KMS-11 (cell line): Measurements from ENCODE around the gene NXPH4.

Experiments used
- H2AFZ ChIP-seq: fragments of 200-600 bp; sonication (generic); 2 replicates; pipeline ENCODE4 v1.6.1; 2016; ENCODE audit warnings: antibody characterized with exemption, mixed run types, low read depth
- H3K27ac ChIP-seq: fragments of 200-600 bp; sonication (generic); 2 replicates; pipeline ENCODE4 v1.6.1; 2016; ENCODE audit warnings: mild to moderate bottlenecking, mixed run types
- H3K27me3 ChIP-seq: fragments of 200-600 bp; sonication (generic); 2 replicates; pipeline ENCODE4 v1.6.1; 2017; ENCODE audit warnings: mild to moderate bottlenecking, low read depth, mixed run types, moderate library complexity; ENCODE audit not compliant: insufficient read depth
- H3K36me3 ChIP-seq: fragments of 200-600 bp; sonication (generic); 2 replicates; pipeline ENCODE4 v1.6.1; 2017; ENCODE audit warnings: mild to moderate bottlenecking, mixed run types; ENCODE audit not compliant: insufficient read depth
- H3K4me1 ChIP-seq: fragments of 200-600 bp; sonication (generic); 2 replicates; pipeline ENCODE4 v1.6.1; 2016; ENCODE audit warnings: mild to moderate bottlenecking, low read depth, mixed run types; ENCODE audit not compliant: poor library complexity, severe bottlenecking
- H3K4me2 ChIP-seq: fragments of 200-600 bp; sonication (generic); 2 replicates; pipeline ENCODE4 v1.7.0; 2016; ENCODE audit warnings: mild to moderate bottlenecking, mixed run types
- H3K4me3 ChIP-seq: fragments of 200-600 bp; sonication (generic); IDR thresholded peaks from 2 replicates; pipeline ENCODE4 v1.6.1; 2017; ENCODE audit warnings: low read depth, low read length, mixed read lengths; ENCODE audit not compliant: insufficient read depth
- H3K79me2 ChIP-seq: fragments of 200-600 bp; sonication (generic); 2 replicates; pipeline ENCODE4 v1.6.1; 2016; ENCODE audit warnings: low read depth, mixed run types; ENCODE audit not compliant: insufficient read depth
- H3K9ac ChIP-seq: fragments of 200-600 bp; sonication (generic); 2 replicates; pipeline ENCODE4 v1.6.1; 2016; ENCODE audit warnings: mild to moderate bottlenecking, mixed run types
- H4K20me1 ChIP-seq: fragments of 200-600 bp; sonication (generic); 2 replicates; pipeline ENCODE4 v1.6.1; 2016; ENCODE audit warnings: mild to moderate bottlenecking, mixed run types; ENCODE audit not compliant: insufficient read depth
- CTCF ChIP-seq: fragments of 200-600 bp; sonication (generic); conservative IDR thresholded peaks from 2 replicates; pipeline ENCODE4 v1.6.1; 2017; ENCODE audit warnings: low read depth, mild to moderate bottlenecking, antibody characterized with exemption, low read length, moderate library complexity, mixed read lengths

NXPH4 gene

DNA sequence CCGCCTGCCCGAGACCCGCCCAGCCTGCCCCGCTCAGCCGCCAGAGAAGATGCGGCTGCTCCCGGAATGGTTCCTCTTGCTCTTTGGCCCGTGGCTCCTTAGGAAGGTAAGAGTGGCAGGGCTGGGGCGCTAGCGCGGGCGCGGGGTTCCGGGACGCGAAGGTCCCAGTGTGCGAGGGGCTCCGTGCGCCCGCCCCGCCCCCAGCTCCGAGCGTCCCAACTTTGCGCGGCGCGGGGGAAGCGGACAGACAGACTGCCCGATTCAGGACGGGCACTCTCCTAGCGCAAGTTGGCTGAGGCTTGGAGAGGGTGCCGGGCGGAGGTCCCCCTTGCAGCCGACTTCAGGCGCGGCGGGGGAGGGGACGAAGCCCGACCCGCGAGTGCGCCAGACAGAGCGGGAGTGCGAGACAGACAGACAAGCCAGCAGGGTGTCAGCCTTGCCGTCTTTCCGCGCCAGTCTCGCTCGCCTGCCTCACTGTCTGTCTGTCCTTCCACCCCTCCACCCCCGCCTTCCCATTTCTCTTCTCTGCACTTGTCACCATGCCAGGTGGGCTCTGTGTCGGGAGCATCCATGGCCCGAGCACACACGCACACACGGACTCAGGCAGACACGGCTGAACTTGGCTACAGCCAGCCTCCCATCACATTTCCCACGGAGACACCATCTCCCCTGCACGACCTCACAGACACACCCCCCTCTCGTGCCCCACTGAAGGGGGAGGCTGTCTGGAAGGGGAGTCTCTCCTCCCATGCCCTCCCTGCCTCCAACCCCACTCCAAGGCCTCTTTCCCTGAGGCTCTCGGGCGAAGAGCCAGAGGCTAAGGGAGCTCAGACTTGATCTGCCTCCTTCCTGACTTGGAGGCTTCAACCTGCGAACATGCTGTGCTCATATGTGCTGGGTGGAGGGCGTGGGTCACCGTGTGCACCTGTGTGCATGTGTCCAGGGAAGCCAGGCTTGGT, 606 bp downstream of the NXPH4 start:
- peak overlapping the region; percentile 6; the same call in 1 of the 2 replicates for H3K9ac ChIP-seq
- no peaks in the 10 kb centered on the region for H4K20me1 ChIP-seq
- peak overlapping the region; percentile 98 for H3K4me2 ChIP-seq
- H3K79me2 ChIP-seq: no peaks in the 10 kb centered on the region
- peak overlapping the region; percentile 61 for H3K4me3 ChIP-seq
- peak overlapping the region; percentile 90 for H2AFZ ChIP-seq
- no peaks in the 10 kb centered on the region for H3K36me3 ChIP-seq
- no peak for TF ChIP-seq CTCF
- H3K27ac ChIP-seq: no peak overlapping the region
- H3K27me3 ChIP-seq: peaks cover 85% of the 10 kb centered on the region
- H3K4me1 ChIP-seq: peaks cover 40% of the 10 kb centered on the region

DNA sequence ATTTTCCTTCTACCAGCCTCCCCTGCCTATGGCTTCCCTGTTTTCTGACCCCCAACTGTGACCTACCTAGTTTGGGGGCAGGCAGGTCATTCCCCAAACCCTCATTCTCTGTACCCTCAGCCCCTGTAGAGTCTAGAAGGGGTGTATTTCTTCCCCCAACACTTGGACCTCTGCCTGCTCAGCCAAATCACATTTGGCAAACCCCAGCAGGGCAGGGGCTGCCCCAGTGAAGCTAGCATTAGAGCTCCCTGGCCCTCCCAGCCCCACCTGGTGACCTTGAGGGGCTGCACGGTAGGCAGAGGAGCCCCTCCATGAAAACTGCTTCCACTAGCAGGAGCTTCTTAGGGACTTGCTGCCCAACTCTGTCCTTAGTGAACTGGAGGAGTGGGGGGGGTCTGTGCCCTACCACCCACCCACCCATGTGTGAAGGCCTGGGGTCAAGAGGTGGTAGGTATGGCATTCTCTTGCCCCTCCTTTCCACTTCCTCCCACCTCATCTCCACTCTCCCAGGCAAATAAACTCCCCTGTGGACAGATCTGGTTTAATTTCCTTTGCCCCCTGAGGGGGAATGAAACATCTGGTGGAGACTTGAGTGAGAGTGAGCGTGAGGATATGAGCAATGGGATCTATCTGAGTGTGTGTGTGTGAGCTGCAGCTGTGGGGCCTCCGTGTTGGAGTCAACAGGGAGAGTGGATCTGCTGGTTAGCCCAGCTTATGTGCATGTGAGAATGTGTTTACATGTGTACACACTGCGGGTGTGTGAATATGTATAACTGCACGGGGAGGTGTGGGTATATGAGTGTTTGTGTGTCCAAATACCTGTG, 1.6 kb downstream of the NXPH4 start:
- H3K9ac ChIP-seq: no peak overlapping the region
- no peak overlapping the region for H2AFZ ChIP-seq
- H3K4me1 ChIP-seq: peaks cover 36% of the 10 kb centered on the region
- H3K4me2 ChIP-seq: no peak overlapping the region; the same call in 1 of the 2 replicates
- no peaks in the 10 kb centered on the region for H3K36me3 ChIP-seq
- no peak overlapping the region for H3K27ac ChIP-seq
- TF ChIP-seq CTCF: no peak
- H4K20me1 ChIP-seq: no peaks in the 10 kb centered on the region
- H3K79me2 ChIP-seq: no peaks in the 10 kb centered on the region
- H3K27me3 ChIP-seq: peaks cover 96% of the 10 kb centered on the region
- no peak overlapping the region for H3K4me3 ChIP-seq

GRCh38 chr12:57219205-57219992, 2.8 kb downstream of the NXPH4 start:
- H3K4me2 ChIP-seq: no peak overlapping the region
- H3K27ac ChIP-seq: no peak overlapping the region
- H2AFZ ChIP-seq: no peak overlapping the region
- H3K4me3 ChIP-seq: no peak overlapping the region
- H3K27me3 ChIP-seq: peaks cover 86% of the 10 kb centered on the region
- no peaks in the 10 kb centered on the region for H3K79me2 ChIP-seq
- no peaks in the 10 kb centered on the region for H4K20me1 ChIP-seq
- H3K36me3 ChIP-seq: no peaks in the 10 kb centered on the region
- H3K9ac ChIP-seq: no peak overlapping the region
- peaks cover 25% of the 10 kb centered on the region for H3K4me1 ChIP-seq
- no peak for TF ChIP-seq CTCF

DNA sequence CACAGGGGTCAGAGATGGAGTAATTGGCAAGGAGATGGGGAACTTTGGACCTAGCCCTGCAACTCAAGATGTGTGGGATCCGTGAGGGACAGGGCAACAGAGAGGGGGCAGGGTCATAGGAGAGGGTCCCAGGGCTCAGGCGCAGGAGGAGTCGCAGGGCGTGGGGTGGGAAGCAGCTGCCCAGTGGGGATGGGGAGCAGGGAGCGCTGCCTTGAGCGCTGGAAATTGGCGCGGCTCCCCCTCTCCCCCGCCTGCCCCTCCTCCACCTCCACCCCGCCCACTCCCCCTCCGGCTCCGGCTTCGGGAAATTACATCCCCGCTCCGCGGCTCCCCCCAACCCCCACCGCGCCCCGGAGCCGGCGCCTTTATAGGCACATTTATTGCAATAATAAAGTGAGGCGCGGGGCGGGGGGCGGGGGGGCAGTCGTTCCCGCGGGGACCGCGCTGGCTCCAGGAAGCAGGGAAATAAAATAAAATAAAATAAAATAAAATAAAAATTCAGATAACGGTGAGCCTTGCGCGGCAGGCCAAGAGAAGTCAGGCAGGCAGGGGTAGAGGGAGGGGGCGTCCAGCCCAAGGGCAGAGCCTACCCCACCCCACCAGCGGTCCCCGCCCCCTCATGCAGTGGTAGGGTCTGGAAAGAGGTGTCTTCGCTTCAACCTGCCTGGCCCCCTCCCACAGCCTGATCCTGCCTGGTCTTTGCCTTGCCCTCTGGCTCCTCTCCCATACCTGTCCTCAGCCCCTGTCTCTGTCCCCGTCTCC, 3.6 kb downstream of the NXPH4 start:
- Histone ChIP-seq H3K79me2 (no peaks in the 10 kb centered on the region), H3K9ac (no peak overlapping the region), H3K4me1 (peaks cover 17% of the 10 kb centered on the region), H3K36me3 (no peaks in the 10 kb centered on the region), H3K27ac (no peak overlapping the region), H3K4me3 (no peak overlapping the region), H2AFZ (no peak overlapping the region), H4K20me1 (no peaks in the 10 kb centered on the region), H3K27me3 (peaks cover 78% of the 10 kb centered on the region), H3K4me2 (no peak overlapping the region)
- no peak for TF ChIP-seq CTCF
